Jurkat, Clone E6-1 (cell line): Measurements from ENCODE around the gene MRPL58.
"Not testable (repeated sequence)": the region's sequence is repeated elsewhere in the genome, so short reads cannot be mapped to it uniquely, and the experiment has no call there.

Experiments used
- DNase-seq: peaks from one replicate; pipeline ENCODE4 v3.0.0-alpha.2; 2011; ENCODE audit warnings: low read depth, low spot score
- H3K4me3 ChIP-seq: 2 replicates; pipeline ENCODE4 v1.5.1; 2011; ENCODE audit warnings: mild to moderate bottlenecking, low read length, control low read depth, moderate library complexity

MRPL58 gene

DNA sequence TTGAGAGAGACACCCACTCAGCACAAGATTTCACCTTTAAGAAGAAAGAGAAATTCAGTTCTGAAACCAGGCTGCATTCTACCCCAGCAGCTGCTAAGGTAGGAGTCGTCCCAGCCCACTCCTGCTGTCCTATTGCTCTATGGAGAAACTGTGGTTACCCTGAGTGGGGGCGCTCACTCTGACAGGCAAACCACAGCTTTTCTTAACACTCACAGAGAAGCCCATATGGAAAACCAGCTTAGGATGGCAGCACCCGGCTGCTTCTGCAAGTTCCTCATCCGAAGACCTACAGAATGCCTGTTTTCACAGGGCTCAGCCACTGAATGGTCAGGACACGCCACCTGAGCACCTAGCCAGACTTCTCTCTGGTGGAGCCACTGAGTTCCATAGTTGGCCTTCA lies 26.8 kb downstream of the MRPL58 start:
- no peak overlapping the region for H3K4me3 ChIP-seq
- no peak for DNase-seq

DNA sequence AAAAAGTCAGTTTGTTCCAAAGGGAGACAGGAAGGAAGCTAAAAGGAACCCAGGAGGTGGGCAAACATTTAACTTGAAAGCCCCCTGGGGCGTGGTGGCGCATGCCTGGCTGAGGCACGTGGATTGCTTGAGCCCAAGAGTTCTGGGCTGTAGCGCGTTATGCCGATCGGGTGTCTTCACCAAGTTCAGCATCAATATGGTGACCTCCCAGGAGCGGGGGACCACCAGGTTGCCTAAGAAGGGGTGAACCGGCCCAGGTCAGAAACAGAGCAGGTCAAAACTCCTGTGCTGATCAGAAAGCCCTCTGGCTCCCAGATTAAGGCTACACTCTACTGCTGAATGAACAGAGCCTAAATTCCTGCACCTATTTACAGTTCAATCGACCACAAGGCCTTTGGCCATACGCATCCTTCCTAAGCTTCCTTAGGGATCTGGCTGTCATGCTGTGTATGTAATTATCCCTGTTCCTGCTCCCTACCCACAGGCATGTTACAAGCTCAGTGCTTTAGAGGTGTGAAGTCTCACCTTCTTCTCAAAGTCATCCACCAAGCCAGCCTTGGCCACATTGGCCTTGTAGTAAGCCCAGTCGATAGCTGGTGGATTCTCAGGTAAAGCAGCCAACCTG lies 29.3 kb downstream of the MRPL58 start:
- no peak overlapping the region for H3K4me3 ChIP-seq
- DNase-seq = no peak

DNA sequence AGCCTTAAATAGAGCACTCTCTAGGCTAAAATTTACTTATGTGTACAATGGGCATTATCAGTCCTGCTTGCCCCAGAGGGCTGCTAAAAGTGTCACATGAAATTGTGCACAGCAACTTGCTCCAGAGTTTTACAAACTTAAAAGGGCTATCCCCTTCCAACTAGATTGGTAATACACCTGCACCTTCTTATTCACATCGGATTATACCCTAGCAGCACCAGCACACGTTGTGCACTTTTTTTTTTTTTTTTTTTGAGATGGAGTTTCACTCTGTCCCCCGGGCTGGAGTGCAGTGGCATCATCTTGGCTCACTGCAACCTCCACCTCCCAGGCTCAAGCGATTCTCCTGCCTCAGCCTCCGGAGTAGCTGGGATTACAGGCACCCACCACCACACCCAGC lies 31.3 kb downstream of the MRPL58 start:
- DNase-seq, H3K4me3 ChIP-seq: not testable (repeated sequence)

DNA sequence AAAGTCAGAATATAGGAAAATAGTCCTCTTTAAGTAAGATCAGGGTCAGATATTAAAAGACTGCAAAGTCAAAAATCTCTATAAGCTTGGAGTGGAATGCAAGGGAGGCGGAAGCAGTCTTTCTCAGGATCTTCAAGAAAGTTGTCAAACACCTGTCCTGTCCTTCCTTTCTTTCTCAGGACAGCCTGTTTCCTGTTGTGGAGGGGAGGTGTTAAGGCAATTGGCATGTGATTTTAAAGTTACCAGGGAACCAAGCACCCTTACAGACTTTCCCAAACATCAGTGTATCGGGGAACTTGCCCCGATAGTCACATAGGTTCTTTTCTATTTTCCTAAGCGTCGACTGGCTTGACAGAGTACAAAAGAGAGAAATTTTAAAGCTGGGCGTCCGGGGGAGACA lies 32.2 kb downstream of the MRPL58 start:
- no peak overlapping the region for H3K4me3 ChIP-seq
- no peak for DNase-seq

DNA sequence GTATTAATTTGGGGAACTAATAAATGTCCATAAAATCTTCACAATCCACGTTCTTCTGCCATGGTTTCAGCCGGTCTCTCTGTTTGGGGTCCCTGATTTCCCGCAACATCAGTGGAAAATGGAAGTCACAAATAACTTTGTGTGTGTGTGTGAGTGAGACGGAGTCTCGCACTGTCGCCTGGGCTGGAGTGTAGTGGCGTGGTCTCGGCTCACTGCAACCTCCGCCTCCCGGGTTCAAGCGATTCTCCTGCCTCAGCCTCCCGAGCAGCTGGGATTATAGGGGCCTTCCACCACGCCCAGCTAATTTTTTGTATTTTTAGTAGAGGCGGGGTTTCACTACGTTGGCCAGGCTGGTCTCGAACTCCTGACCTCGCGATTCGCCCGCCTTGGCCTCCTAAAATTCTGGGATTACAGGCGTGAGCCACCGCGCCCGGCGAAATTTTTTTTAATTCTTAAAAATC lies 33.5 kb downstream of the MRPL58 start:
- H3K4me3 ChIP-seq = peak overlapping the region; percentile 91
- not testable (repeated sequence) for DNase-seq

- DNase-seq = peak; percentile 90
- H3K4me3 ChIP-seq = peak within 1 kb of the TSS; percentile 91
Measured at GRCh38 chr17:75046407-75047289, 34.2 kb downstream of the MRPL58 start, which contains the start of the genes ATP5PD and KCTD2. ATP5PD (minus strand) TSS chr17:75046969; CDS start chr17:75042650, 4,319 bp downstream. KCTD2 (plus strand) TSS chr17:75047225; CDS start chr17:75047251, 26 bp downstream.

DNA sequence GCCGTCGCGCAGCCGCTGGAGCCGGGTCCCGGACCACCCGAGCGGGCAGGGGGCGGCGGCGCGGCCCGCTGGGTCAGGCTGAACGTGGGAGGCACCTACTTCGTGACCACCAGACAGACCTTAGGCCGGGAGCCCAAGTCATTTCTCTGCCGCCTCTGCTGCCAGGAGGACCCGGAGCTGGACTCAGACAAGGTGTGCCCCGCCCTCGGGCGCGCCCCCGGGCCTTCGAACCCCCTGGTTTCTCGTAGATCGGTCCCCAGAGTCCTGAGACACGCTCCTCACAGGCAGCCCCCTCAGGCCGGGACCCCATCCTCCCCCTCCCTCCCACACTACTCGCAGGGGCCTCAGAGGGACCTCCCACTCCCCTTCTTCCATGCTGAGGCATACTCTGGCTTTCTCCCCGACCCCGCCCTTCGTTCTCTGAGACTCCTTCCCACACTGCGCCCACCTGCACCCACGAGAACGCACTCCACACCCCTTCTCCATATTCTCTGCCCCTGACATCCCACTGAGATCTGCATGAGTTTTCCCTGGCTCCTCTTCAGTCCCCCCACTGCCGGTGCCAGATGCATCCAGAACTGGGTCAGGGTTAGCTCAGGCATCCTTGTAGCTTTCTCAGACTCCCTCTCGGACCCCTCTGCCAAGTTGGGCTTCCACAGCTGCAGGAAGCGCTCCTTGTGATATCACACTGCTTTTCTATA lies 35.1 kb downstream of the MRPL58 start:
- DNase-seq = no peak
- peak overlapping the region; percentile 91 for H3K4me3 ChIP-seq

DNA sequence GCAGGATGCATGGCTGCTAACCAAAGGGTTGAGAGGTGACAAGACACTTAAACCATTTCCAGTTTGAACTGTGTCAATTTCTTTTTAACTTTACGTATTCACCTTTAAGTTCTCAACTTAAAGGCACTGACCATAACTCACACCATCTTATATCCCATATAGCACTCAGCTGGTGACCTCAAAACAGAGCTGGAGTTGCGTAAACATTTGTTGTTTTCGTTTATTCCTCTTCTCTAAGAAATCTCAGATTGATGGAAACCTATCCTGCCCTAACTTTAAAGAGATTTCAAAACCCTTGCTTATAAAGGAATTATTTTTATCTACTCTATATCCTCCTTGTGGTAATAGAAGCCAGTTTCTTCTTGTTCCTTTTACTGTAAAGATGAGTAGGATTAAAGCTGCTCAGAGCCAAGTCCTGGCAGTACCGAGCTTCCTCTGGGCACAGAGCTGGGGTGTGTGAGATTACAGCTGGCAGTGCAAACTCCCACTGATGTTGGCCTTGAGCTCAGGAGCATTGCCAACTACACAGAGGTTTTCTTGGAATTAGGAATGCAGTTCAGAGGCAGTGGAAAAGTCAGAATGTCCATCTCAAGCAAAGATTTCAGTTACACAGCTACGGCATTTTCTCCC lies 35.9 kb downstream of the MRPL58 start:
- peak overlapping the region; percentile 91 for H3K4me3 ChIP-seq
- no peak for DNase-seq

DNA sequence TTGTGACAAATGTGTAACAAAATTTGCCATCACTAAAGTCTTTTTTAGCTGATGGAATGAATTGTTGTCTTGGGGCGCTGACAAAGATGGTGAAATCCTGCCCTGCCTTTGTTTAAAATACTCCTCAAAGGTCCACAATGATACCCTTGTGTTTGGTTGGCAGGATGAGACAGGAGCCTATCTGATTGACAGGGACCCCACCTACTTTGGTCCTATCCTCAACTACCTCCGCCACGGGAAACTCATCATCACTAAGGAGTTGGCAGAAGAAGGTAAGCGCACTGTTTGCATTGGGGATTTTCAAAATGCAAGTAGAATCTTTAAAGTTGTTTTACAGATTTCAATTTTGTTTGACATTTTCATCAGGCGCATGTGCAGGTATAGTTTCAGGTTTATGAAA lies 36.6 kb downstream of the MRPL58 start:
- H3K4me3 ChIP-seq = no peak overlapping the region
- DNase-seq = no peak

DNA sequence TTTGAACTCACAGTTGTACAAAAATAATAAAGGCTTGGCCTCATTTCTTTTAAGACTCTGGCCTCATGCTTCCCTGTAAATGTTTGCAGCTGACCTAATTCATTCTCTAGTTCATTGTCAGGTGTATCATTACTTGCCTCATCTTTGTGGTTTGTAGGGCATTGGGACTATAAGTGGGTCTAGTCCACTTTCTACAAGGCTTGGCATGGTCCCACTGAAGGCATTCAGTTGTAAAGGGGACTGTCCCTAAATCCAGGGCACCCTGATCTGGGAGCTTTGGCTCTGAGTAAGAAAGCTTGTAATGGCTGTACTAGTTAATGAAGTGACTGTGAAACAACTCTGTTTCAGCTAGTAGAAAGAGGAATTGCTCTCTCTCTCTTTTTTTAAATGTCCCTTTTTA lies 37.2 kb downstream of the MRPL58 start:
- DNase-seq = no peak
- H3K4me3 ChIP-seq = no peak overlapping the region

DNA sequence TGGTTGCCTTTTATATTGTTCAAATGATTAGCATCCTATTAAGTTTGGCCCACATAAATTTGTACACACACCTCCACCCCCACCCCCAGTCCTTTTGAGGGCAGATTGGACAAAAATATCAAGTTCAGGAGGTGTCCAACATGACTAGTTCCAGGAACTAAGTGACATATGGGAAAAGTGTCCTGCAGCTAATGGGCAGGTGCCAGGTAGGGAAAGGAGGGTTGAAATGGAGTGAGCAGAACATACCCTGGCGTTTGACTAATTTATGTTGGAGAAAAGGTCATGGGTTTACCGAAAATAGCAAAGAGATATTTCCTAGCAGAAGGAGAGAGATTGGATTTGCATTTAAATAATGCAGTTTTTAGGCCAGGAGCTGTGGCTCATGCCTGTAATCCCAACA lies 39.5 kb downstream of the MRPL58 start:
- DNase-seq = no peak
- no peak overlapping the region for H3K4me3 ChIP-seq

GRCh38 chr17:75059369-75060345 lies 47.2 kb downstream of the MRPL58 start:
- H3K4me3 ChIP-seq = no peak overlapping the region
- DNase-seq = no peak

- H3K4me3 ChIP-seq = no peak overlapping the region
- DNase-seq = no peak
Measured at GRCh38 chr17:75060434-75061054, 48.1 kb downstream of the MRPL58 start.

DNA sequence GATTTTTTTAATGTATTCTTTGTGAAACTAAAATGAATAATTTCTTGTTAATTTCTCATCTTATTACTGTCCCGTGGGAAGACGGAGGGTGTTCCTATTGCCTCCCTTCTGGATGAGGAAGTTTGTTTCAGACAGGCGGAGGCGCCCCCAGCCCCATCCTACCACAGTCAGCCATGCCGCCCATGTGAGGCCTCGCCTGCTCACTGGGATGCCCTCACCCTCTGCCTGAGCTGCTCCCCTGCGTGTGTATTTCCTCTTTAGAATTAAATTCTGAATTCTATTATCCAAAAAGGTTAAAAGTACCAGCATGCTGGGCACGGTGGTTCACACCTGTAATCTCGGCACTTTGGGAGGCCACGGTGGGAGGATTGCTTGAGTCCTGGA lies 48.6 kb downstream of the MRPL58 start:
- DNase-seq = no peak

DNA sequence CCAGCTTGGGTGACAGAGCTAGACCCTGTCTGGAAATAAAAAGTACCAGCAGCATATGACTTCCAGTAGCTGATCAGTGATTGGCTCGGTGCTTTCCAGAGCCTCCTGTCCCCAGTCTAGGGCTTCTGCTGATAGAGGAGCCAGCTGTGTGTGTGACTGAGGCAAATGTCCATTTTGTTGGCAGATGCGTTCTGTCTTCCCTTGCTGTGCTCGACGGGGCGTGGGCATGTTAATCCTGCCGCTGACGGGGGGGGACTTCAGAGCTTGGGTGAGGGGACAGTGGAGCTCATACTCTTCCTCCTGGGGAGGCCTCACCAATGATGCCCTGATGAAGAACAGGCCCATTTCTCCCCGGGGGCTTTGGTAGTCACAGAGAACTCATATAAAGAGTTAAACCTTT lies 49.1 kb downstream of the MRPL58 start:
- DNase-seq = no peak
- no peak overlapping the region for H3K4me3 ChIP-seq

More for the DNA sequence above, 48.6 kb downstream of the MRPL58 start:
- H3K4me3 ChIP-seq = no peak overlapping the region

DNA sequence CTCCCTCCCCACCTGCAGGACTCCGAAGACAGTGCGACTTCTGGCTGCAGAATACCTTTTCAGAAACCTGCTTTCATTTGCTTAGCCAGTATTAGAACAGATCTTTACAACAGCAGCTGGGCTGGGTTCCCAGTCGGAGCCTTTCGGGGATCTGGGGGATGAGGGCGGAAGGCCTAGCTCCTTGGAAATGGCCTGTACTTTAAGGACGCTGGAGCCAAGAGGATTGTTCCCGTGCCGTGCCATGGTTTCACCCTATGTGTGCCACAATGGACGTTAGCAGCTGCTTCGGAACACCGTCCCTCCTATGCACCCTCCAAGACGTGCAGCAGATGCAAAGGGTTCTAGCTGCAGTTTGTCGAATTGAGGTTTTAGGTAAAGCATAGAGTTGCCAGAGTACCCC lies 50.7 kb downstream of the MRPL58 start:
- H3K4me3 ChIP-seq = no peak overlapping the region
- DNase-seq = no peak

DNA sequence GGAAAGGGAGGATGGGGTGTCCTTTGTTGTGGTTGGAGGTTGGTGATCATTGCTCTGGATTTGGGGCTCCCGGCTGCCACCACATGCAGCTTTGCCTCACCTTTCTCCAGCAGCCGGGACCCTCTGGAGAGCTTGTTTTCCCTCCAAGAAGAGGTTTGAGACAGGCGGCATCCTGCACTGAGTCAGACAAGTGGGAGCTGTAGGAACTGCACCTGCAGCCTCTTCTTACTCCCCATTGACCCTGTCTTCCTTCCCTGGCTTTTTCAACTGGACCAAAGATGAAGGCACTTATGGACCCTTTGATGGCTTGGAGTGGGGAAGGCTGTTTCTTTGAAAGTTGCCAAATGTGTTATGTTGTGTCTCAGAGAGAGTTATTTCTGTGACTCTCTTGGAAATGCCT lies 51.2 kb downstream of the MRPL58 start:
- no peak for DNase-seq
- H3K4me3 ChIP-seq = no peak overlapping the region

GRCh38 chr17:75064040-75064439 lies 51.6 kb downstream of the MRPL58 start:
- H3K4me3 ChIP-seq = no peak overlapping the region
- DNase-seq = no peak
